K562 (cell line): Measurements from ENCODE around the gene UNC5B. TPM values are rescaled to one million over a fixed set of nuclear protein-coding genes. Genes with fewer than 3 reads are reported as not detected.

Experiments
- CBX5 ChIP-seq: IDR thresholded peaks from 2 replicates; pipeline ENCODE4 v1.6.1; 2014; ENCODE audit warnings: low read depth, borderline replicate concordance
- CHD4 ChIP-seq: fragments of 200-600 bp; sonication (generic); IDR thresholded peaks from 3 replicates; pipeline ENCODE4 v1.6.1; 2012; ENCODE audit warnings: low read depth, mild to moderate bottlenecking, mixed read lengths, low read length, inconsistent platforms; ENCODE audit not compliant: insufficient read depth, insufficient replicate concordance, poor library complexity, severe bottlenecking
- FOXK2 ChIP-seq, 2 experiments: fragments of 450-650 bp; IDR thresholded peaks in 1 of 2; conservative IDR thresholded peaks in 1 of 2; 2 replicates each; pipeline ENCODE4 v1.6.1; 2016; ENCODE audit warnings: low read depth in 2 of 2, mild to moderate bottlenecking in 1 of 2
- KDM4B ChIP-seq, 2 experiments: fragments of 450-650 bp in 1 of 2; sonication (generic) in 1 of 2; IDR thresholded peaks; 2 replicates each; pipeline ENCODE4 v1.6.1; 2016 to 2017; ENCODE audit warnings: borderline replicate concordance in 2 of 2, antibody characterized with exemption in 1 of 2, low read depth in 1 of 2, mild to moderate bottlenecking in 1 of 2
- MXI1 ChIP-seq: IDR thresholded peaks from 2 replicates; pipeline ENCODE4 v1.6.1; 2011; ENCODE audit warnings: low read depth, mild to moderate bottlenecking, improper control_type of control experiment, low read length
- POLR2AphosphoS2 ChIP-seq: IDR thresholded peaks from 2 replicates; pipeline ENCODE4 v1.6.1; 2012; ENCODE audit warnings: low read length, improper control_type of control experiment
- RBM25 ChIP-seq: fragments of 200-400 bp; formaldehyde crosslinking; IDR thresholded peaks from 2 replicates; pipeline ENCODE4 v1.6.1; 2018; ENCODE audit warnings: low read length, low read depth, moderate library complexity; ENCODE audit not compliant: severe bottlenecking
- SIN3B ChIP-seq: fragments of 450-650 bp; IDR thresholded peaks from 2 replicates; pipeline ENCODE4 v1.6.1; 2017; ENCODE audit warnings: low read depth, mild to moderate bottlenecking, moderate library complexity
- TBL1XR1 ChIP-seq, 2 experiments: IDR thresholded peaks; 2 replicates each; pipeline ENCODE4 v1.6.1; 2012; ENCODE audit warnings: improper control_type of control experiment in 2 of 2, low read length in 2 of 2, mild to moderate bottlenecking in 1 of 2
- TEAD1 ChIP-seq, 2 experiments: fragments of 450-650 bp in 1 of 2; sonication (generic) in 1 of 2; formaldehyde crosslinking; IDR thresholded peaks; 2 replicates each; pipeline versions ENCODE4 v1.4.0 to v1.8.0; 2020 to 2022; ENCODE audit warnings: mild to moderate bottlenecking in 2 of 2, missing genetic modification reagents in 1 of 2
- TEAD4 ChIP-seq, 2 experiments: sonication (generic) in 1 of 2; formaldehyde crosslinking in 1 of 2; IDR thresholded peaks; 2 replicates each; pipeline versions ENCODE4 v1.6.1 to v1.8.0; 2012 to 2022; ENCODE audit warnings: borderline replicate concordance in 1 of 2, inconsistent platforms in 1 of 2, low read length in 1 of 2, mild to moderate bottlenecking in 1 of 2, missing genetic modification reagents in 1 of 2
- ZBTB17 ChIP-seq: fragments of 450-650 bp; formaldehyde crosslinking; IDR thresholded peaks from 2 replicates; pipeline ENCODE4 v1.4.0; 2020; ENCODE audit warnings: mild to moderate bottlenecking
- ZSCAN29 ChIP-seq: fragments of 450-650 bp; IDR thresholded peaks from 2 replicates; pipeline ENCODE4 v1.6.1; 2017
- polyA plus RNA-seq, 8 experiments: library from polyadenylated mRNA; depleted of rRNA in 4 of 8; stranded (reverse) in 5 of 8; unstranded in 3 of 8; fragments of >200 nt; fragmentation: Nextera tagmentation in 2 of 8; fragmentation: Illumina TruSeq in 1 of 8; extraction: Ambion mirVana in 2 of 8; extraction: Trizol in 1 of 8; gene quantifications; 2 replicates each; pipeline versions ENCODE4 v1.2.1 to v1.2.3, GENCODE V29; 2011 to 2014; ENCODE audit warnings: inconsistent platforms in 1 of 8, missing spikeins in 1 of 8
- total RNA-seq, 7 experiments: library from RNA; depleted of rRNA in 6 of 7; stranded (reverse); fragments of >200 nt in 6 of 7; fragmentation: Illumina TruSeq in 2 of 7; extraction: Trizol in 2 of 7; gene quantifications; 2 replicates each; pipeline versions ENCODE4 v1.2.1 to v1.2.3, GENCODE V29; 2011 to 2021; ENCODE audit warnings: low replicate concordance in 1 of 7
- TF ChIP-seq, protein P1 (sequence below), 2 experiments: fragments of 200-800 bp in 1 of 2; sonication (Bioruptor generic) in 1 of 2; sonication (generic) in 1 of 2; formaldehyde crosslinking in 1 of 2; IDR thresholded peaks in 1 of 2; conservative IDR thresholded peaks in 1 of 2; 2 replicates each; pipeline versions ENCODE4 v1.5.0 to v1.6.1; 2016 to 2020; ENCODE audit warnings: missing compliant biosample characterization in 1 of 2, missing genetic modification characterization in 1 of 2, missing genetic modification reagents in 1 of 2
- TF ChIP-seq, protein P2 (sequence below), 2 experiments: fragments of 450-650 bp; IDR thresholded peaks; 2 replicates each; pipeline ENCODE4 v1.6.1; 2018; ENCODE audit warnings: mild to moderate bottlenecking in 2 of 2, low read depth in 1 of 2; ENCODE audit not compliant: partially characterized antibody in 2 of 2
- TF ChIP-seq, protein P3 (sequence below): fragments of 200-800 bp; sonication (Bioruptor generic); IDR thresholded peaks from 2 replicates; pipeline ENCODE4 v1.6.1; 2017; ENCODE audit warnings: missing genetic modification characterization, missing compliant biosample characterization

UNC5B gene
- total and polyA plus RNA-seq, 9 of the 15 experiments (the other 6 are each of a cell fraction or from before 2014, with no cell fraction given), result 0.10 to 8.4 (median 2.1) TPM

DNA sequence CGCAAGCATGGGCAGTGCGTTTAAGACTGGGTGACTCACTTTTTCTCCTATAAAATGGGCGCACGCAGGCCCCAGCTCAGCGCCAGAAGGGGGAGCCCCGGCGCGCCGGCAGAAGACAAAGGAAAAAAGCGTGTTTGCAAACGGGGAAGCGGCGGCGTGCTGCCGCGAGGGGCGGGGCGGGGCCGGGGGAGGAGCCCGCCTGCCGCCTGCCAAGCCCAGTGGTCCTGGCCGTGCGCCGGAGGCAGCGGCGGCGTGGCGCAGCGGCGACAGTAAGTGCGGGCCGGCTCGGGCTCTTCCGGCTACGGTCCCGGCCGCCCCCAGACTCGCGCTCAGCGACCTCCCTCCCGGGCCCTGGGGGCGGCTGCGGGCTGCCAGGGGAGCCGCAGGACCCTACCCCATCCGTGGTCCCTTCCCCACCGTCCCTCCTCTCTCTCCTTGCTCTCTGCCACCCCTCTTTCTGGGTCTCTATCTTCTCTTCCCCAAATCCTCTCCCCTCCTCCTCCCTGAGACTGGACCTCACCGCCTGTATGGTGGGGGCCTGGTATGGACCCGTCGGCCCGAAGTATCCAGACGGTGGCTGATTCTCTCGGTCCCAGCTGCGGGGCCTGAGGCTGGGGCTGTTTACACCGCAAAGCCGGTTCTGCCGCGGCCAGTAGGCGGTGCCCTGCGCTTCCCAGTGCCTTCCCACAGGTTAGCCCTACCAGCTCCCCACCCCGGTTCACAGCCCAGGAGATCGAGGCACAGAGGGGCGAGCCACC lies 106.9 kb downstream of the UNC5B start, which contains the start of gene SLC29A3 (continued):
- TF ChIP-seq, protein P1, sequence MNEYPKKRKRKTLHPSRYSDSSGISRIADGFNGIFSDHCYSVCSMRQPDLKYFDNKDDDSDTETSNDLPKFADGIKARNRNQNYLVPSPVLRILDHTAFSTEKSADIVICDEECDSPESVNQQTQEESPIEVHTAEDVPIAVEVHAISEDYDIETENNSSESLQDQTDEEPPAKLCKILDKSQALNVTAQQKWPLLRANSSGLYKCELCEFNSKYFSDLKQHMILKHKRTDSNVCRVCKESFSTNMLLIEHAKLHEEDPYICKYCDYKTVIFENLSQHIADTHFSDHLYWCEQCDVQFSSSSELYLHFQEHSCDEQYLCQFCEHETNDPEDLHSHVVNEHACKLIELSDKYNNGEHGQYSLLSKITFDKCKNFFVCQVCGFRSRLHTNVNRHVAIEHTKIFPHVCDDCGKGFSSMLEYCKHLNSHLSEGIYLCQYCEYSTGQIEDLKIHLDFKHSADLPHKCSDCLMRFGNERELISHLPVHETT (CRISPR knock-in tag; conservative IDR thresholded peaks at IDR 0.05 in 1 of 2, IDR thresholded peaks at IDR 0.05 in 1 of 2), result 0 out of 4 replicates have a peak, but pooled peaks of 1 of the 2 experiments have one; percentile 55
- TF ChIP-seq CHD4 (peak; percentile 11), MXI1 (0 out of 2 replicates have a peak, but pooled peaks have one; percentile 43), ZSCAN29 (peak; percentile 27; the same call in 1 of the 2 replicates), TBL1XR1 (IDR thresholded peaks at IDR 0.05; ENCODE audit: low read length in 2 of 2) (peak; percentile 8 to 54; a peak in 1 of 4 replicates), ZBTB17 (CRISPR knock-in tag) (peak; percentile 57; the same call in 1 of the 2 replicates), CBX5 (peak; percentile 51; the same call in 1 of the 2 replicates), TEAD4 (IDR thresholded peaks at IDR 0.05; ENCODE audit: low read length) (peak; percentile 25; the same call in 1 of the 2 replicates), TEAD4 (CRISPR knock-in tag; IDR thresholded peaks at IDR 0.05; ENCODE audit: borderline replicate concordance) (no peak), SIN3B (peak; percentile 44; the same call in 1 of the 2 replicates), FOXK2 (conservative IDR thresholded peaks at IDR 0.05 in 1 of 2, IDR thresholded peaks at IDR 0.05 in 1 of 2; ENCODE audit: low read depth in 2 of 2) (peak; percentile 98 to 99), TEAD1 (CRISPR knock-in tag; IDR thresholded peaks at IDR 0.05) (no peak), KDM4B (IDR thresholded peaks at IDR 0.05; ENCODE audit: borderline replicate concordance in 2 of 2, low read depth in 1 of 2) (0 out of 4 replicates have a peak, but pooled peaks of 1 of the 2 experiments have one; percentile 14), RBM25 (peak; percentile 98), POLR2AphosphoS2 (no peak)
- TF ChIP-seq, protein P2, sequence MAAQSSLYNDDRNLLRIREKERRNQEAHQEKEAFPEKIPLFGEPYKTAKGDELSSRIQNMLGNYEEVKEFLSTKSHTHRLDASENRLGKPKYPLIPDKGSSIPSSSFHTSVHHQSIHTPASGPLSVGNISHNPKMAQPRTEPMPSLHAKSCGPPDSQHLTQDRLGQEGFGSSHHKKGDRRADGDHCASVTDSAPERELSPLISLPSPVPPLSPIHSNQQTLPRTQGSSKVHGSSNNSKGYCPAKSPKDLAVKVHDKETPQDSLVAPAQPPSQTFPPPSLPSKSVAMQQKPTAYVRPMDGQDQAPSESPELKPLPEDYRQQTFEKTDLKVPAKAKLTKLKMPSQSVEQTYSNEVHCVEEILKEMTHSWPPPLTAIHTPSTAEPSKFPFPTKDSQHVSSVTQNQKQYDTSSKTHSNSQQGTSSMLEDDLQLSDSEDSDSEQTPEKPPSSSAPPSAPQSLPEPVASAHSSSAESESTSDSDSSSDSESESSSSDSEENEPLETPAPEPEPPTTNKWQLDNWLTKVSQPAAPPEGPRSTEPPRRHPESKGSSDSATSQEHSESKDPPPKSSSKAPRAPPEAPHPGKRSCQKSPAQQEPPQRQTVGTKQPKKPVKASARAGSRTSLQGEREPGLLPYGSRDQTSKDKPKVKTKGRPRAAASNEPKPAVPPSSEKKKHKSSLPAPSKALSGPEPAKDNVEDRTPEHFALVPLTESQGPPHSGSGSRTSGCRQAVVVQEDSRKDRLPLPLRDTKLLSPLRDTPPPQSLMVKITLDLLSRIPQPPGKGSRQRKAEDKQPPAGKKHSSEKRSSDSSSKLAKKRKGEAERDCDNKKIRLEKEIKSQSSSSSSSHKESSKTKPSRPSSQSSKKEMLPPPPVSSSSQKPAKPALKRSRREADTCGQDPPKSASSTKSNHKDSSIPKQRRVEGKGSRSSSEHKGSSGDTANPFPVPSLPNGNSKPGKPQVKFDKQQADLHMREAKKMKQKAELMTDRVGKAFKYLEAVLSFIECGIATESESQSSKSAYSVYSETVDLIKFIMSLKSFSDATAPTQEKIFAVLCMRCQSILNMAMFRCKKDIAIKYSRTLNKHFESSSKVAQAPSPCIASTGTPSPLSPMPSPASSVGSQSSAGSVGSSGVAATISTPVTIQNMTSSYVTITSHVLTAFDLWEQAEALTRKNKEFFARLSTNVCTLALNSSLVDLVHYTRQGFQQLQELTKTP (IDR thresholded peaks at IDR 0.05; ENCODE audit: low read depth in 1 of 2, partially characterized antibody in 2 of 2), result peak in 1 of 2 experiments; percentile 39
- TF ChIP-seq, protein P3, sequence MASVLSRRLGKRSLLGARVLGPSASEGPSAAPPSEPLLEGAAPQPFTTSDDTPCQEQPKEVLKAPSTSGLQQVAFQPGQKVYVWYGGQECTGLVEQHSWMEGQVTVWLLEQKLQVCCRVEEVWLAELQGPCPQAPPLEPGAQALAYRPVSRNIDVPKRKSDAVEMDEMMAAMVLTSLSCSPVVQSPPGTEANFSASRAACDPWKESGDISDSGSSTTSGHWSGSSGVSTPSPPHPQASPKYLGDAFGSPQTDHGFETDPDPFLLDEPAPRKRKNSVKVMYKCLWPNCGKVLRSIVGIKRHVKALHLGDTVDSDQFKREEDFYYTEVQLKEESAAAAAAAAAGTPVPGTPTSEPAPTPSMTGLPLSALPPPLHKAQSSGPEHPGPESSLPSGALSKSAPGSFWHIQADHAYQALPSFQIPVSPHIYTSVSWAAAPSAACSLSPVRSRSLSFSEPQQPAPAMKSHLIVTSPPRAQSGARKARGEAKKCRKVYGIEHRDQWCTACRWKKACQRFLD (CRISPR knock-in tag), result no peak
